ENCODE results near the gene MARCHF10.

MARCHF10 gene

GRCh38 chr17:62718429-62718828, 89.7 kb downstream of the MARCHF10 start:
- H3K36me3 Mint-ChIP-seq (ENCODE audit: low read depth), result no peaks in the 10 kb centered on the region
- H3K9me3 Mint-ChIP-seq, result no peaks in the 10 kb centered on the region
- H3K4me1 Mint-ChIP-seq (ENCODE audit: low read depth), result no peaks in the 10 kb centered on the region
- H3K27ac Mint-ChIP-seq, result no peak overlapping the region
- H3K27me3 Mint-ChIP-seq, result peaks cover 9% of the 10 kb centered on the region
- no peak overlapping the region for H3K4me3 Mint-ChIP-seq
- intact Hi-C loops (cut with micrococcal nuclease), result no loop called here

- H3K4me3 Mint-ChIP-seq, result no peak overlapping the region
- peaks cover 9% of the 10 kb centered on the region for H3K27me3 Mint-ChIP-seq
- intact Hi-C loops (cut with micrococcal nuclease), result no loop called here
- no peak overlapping the region for H3K27ac Mint-ChIP-seq
- H3K4me1 Mint-ChIP-seq (ENCODE audit: low read depth), result no peaks in the 10 kb centered on the region
- H3K36me3 Mint-ChIP-seq (ENCODE audit: low read depth), result no peaks in the 10 kb centered on the region
- H3K9me3 Mint-ChIP-seq, result no peaks in the 10 kb centered on the region
These were observed 90.2 kb downstream of the MARCHF10 start for GRCh38 chr17:62717889-62718288.

GRCh38 chr17:62717589-62717855, 90.6 kb downstream of the MARCHF10 start:
- H3K36me3 Mint-ChIP-seq (ENCODE audit: low read depth), result no peaks in the 10 kb centered on the region
- H3K27ac Mint-ChIP-seq, result no peak overlapping the region
- no peak overlapping the region for H3K4me3 Mint-ChIP-seq
- intact Hi-C loops (cut with micrococcal nuclease), result no loop called here
- H3K27me3 Mint-ChIP-seq, result peaks cover 9% of the 10 kb centered on the region
- no peaks in the 10 kb centered on the region for H3K9me3 Mint-ChIP-seq
- H3K4me1 Mint-ChIP-seq (ENCODE audit: low read depth), result no peaks in the 10 kb centered on the region

GRCh38 chr17:62716834-62717588, 91.1 kb downstream of the MARCHF10 start:
- H3K36me3 Mint-ChIP-seq (ENCODE audit: low read depth), result no peaks in the 10 kb centered on the region
- H3K27me3 Mint-ChIP-seq, result peaks cover 9% of the 10 kb centered on the region
- intact Hi-C loops (cut with micrococcal nuclease), result no loop called here
- H3K4me1 Mint-ChIP-seq (ENCODE audit: low read depth), result no peaks in the 10 kb centered on the region
- no peak overlapping the region for H3K4me3 Mint-ChIP-seq
- H3K27ac Mint-ChIP-seq, result no peak overlapping the region
- H3K9me3 Mint-ChIP-seq, result no peaks in the 10 kb centered on the region

GRCh38 chr17:62715882-62716390, 92.2 kb downstream of the MARCHF10 start:
- Mint-ChIP-seq H3K9me3 (no peaks in the 10 kb centered on the region), H3K27me3 (peaks cover 9% of the 10 kb centered on the region), H3K27ac (no peak overlapping the region), H3K36me3 (ENCODE audit: low read depth) (no peaks in the 10 kb centered on the region), H3K4me3 (no peak overlapping the region), H3K4me1 (ENCODE audit: low read depth) (no peaks in the 10 kb centered on the region)
- intact Hi-C loops (cut with micrococcal nuclease), result no loop called here

- intact Hi-C loops (cut with micrococcal nuclease), result no loop called here
- Mint-ChIP-seq H3K4me1 (ENCODE audit: low read depth) (no peaks in the 10 kb centered on the region), H3K36me3 (ENCODE audit: low read depth) (no peaks in the 10 kb centered on the region), H3K9me3 (no peaks in the 10 kb centered on the region), H3K27ac (no peak overlapping the region), H3K27me3 (peaks cover 1% of the 10 kb centered on the region), H3K4me3 (no peak overlapping the region)
These were observed 93.9 kb downstream of the MARCHF10 start for GRCh38 chr17:62714016-62714777.

- H3K4me1 Mint-ChIP-seq (ENCODE audit: low read depth), result no peaks in the 10 kb centered on the region
- no peaks in the 10 kb centered on the region for H3K36me3 Mint-ChIP-seq (ENCODE audit: low read depth)
- H3K27ac Mint-ChIP-seq, result no peak overlapping the region
- intact Hi-C loops (cut with micrococcal nuclease), result no loop called here
- no peak overlapping the region for H3K4me3 Mint-ChIP-seq
- H3K27me3 Mint-ChIP-seq, result peaks cover 1% of the 10 kb centered on the region
- H3K9me3 Mint-ChIP-seq, result no peaks in the 10 kb centered on the region
These were observed 94.8 kb downstream of the MARCHF10 start for GRCh38 chr17:62713086-62713881.

GRCh38 chr17:62712171-62712581, 95.9 kb downstream of the MARCHF10 start:
- intact Hi-C loops (cut with micrococcal nuclease), result no loop called here

GRCh38 chr17:62708587-62708986, 99.5 kb downstream of the MARCHF10 start:
- no peaks in the 10 kb centered on the region for H3K9me3 Mint-ChIP-seq
- peaks cover under 1% of the 10 kb centered on the region for H3K4me1 Mint-ChIP-seq (ENCODE audit: low read depth)
- H3K4me3 Mint-ChIP-seq, result no peak overlapping the region
- intact Hi-C loops (cut with micrococcal nuclease), result loop anchor here (10.0 kb wide), 1 partner anchor 376 kb away; no protein-coding TSS in a partner anchor
- peaks cover 32% of the 10 kb centered on the region for H3K27me3 Mint-ChIP-seq
- no peak overlapping the region for H3K27ac Mint-ChIP-seq
- no peaks in the 10 kb centered on the region for H3K36me3 Mint-ChIP-seq (ENCODE audit: low read depth)

More at GRCh38 chr17:62712171-62712581, 95.9 kb downstream of the MARCHF10 start:
- H3K36me3 Mint-ChIP-seq (ENCODE audit: low read depth), result no peaks in the 10 kb centered on the region
- no peak overlapping the region for H3K4me3 Mint-ChIP-seq
- H3K4me1 Mint-ChIP-seq (ENCODE audit: low read depth), result no peaks in the 10 kb centered on the region
- H3K9me3 Mint-ChIP-seq, result no peaks in the 10 kb centered on the region
- H3K27ac Mint-ChIP-seq, result no peak overlapping the region
- peaks cover 3% of the 10 kb centered on the region for H3K27me3 Mint-ChIP-seq

GRCh38 chr17:62707425-62707739, 100.7 kb downstream of the MARCHF10 start:
- Mint-ChIP-seq H3K4me1 (ENCODE audit: low read depth) (peaks cover 5% of the 10 kb centered on the region), H3K27ac (no peak overlapping the region), H3K27me3 (peaks cover 43% of the 10 kb centered on the region), H3K9me3 (no peaks in the 10 kb centered on the region), H3K4me3 (no peak overlapping the region), H3K36me3 (ENCODE audit: low read depth) (no peaks in the 10 kb centered on the region)
- intact Hi-C loops (cut with micrococcal nuclease), result loop anchor here (10.0 kb wide), 1 partner anchor 377 kb away; no protein-coding TSS in a partner anchor

- no peak overlapping the region for H3K27ac Mint-ChIP-seq
- no peaks in the 10 kb centered on the region for H3K36me3 Mint-ChIP-seq (ENCODE audit: low read depth)
- H3K4me1 Mint-ChIP-seq (ENCODE audit: low read depth), result peaks cover 5% of the 10 kb centered on the region
- H3K4me3 Mint-ChIP-seq, result no peak overlapping the region
- no peaks in the 10 kb centered on the region for H3K9me3 Mint-ChIP-seq
- intact Hi-C loops (cut with micrococcal nuclease), result loop anchor here (10.0 kb wide), 1 partner anchor 378 kb away; no protein-coding TSS in a partner anchor
- H3K27me3 Mint-ChIP-seq, result peaks cover 44% of the 10 kb centered on the region
These were observed 101.3 kb downstream of the MARCHF10 start for GRCh38 chr17:62706598-62707424.

- no peaks in the 10 kb centered on the region for H3K9me3 Mint-ChIP-seq
- intact Hi-C loops (cut with micrococcal nuclease), result loop anchor here (2.0 to 10.0 kb wide), 2 partner anchors 379 to 701 kb away; no protein-coding TSS in a partner anchor
- peaks cover 44% of the 10 kb centered on the region for H3K27me3 Mint-ChIP-seq
- H3K4me3 Mint-ChIP-seq, result no peak overlapping the region
- H3K36me3 Mint-ChIP-seq (ENCODE audit: low read depth), result no peaks in the 10 kb centered on the region
- H3K27ac Mint-ChIP-seq, result no peak overlapping the region
- peaks cover 5% of the 10 kb centered on the region for H3K4me1 Mint-ChIP-seq (ENCODE audit: low read depth)
These were observed 102.1 kb downstream of the MARCHF10 start for GRCh38 chr17:62705778-62706597.
